IMR-90 (cell line): ENCODE results near the gene EBF3. TPM values are rescaled to one million over a fixed set of nuclear protein-coding genes. Genes with fewer than 3 reads are reported as not detected.

Source experiments
- ATAC-seq: fragments of 200-7000 bp; cut with Tn5 transposase; 2 replicates; pipeline ENCODE4 v1.9.1; 2020; ENCODE audit warnings: low read depth, mild to moderate bottlenecking, moderate library complexity
- BruUV-seq: library from RNA; stranded (reverse); fragments of 400-500 nt; replicated peaks from 2 replicates; lab custom pipeline; 2021; lab: Mats Ljungman, UMichigan
- CTCF ChIA-PET: fragments of 300-600 bp; formaldehyde crosslinking; extraction: SDS; loops from one replicate; lab custom pipeline; 2021; ENCODE audit warnings: antibody characterized with exemption; lab: Yijun Ruan, JAX
- POLR2A ChIA-PET: fragments of 300-600 bp; sonication (Branson Sonifier 250); formaldehyde crosslinking; loops from one replicate; lab custom pipeline; 2022; ENCODE audit warnings: antibody characterized with exemption; ENCODE audit not compliant: unreplicated experiment; lab: Charles Lee
- DNase-seq: peaks from one replicate; pipeline ENCODE4 v3.0.0; 2013
- H2AFZ ChIP-seq: replicated peaks from 2 replicates; pipeline ENCODE3; 2013; ENCODE audit warnings: low read length, mild to moderate bottlenecking; ENCODE audit not compliant: poor library complexity
- H2AK5ac ChIP-seq: 2 replicates; pipeline ENCODE4 v1.6.1; 2013; ENCODE audit warnings: low read depth, low read length, inconsistent platforms
- H2AK9ac ChIP-seq: replicated peaks from 2 replicates; pipeline ENCODE3; 2013; ENCODE audit warnings: mild to moderate bottlenecking, low read depth, low read length, moderate library complexity; ENCODE audit not compliant: poor library complexity
- H2BK120ac ChIP-seq: 2 replicates; pipeline ENCODE4 v1.6.1; 2013; ENCODE audit warnings: low read depth, low read length, inconsistent platforms
- H2BK15ac ChIP-seq: 3 replicates; pipeline ENCODE4 v1.6.1; 2013; ENCODE audit warnings: low read depth, low read length, inconsistent platforms
- H2BK20ac ChIP-seq: 2 replicates; pipeline ENCODE4 v1.6.1; 2013; ENCODE audit warnings: low read depth, mild to moderate bottlenecking, inconsistent platforms, low read length, moderate library complexity
- H2BK5ac ChIP-seq: 2 replicates; pipeline ENCODE4 v1.6.1; 2013; ENCODE audit warnings: mild to moderate bottlenecking, low read depth, low read length, inconsistent platforms; ENCODE audit not compliant: poor library complexity, severe bottlenecking
- H3K14ac ChIP-seq: replicated peaks from 2 replicates; pipeline ENCODE4 v1.6.1; 2013; ENCODE audit warnings: low read depth, low read length, inconsistent platforms
- H3K18ac ChIP-seq: 2 replicates; pipeline ENCODE4 v1.6.1; 2013; ENCODE audit warnings: low read depth, low read length, control low read depth
- H3K23ac ChIP-seq: 2 replicates; pipeline ENCODE4 v1.6.1; 2013; ENCODE audit warnings: low read depth, low read length, inconsistent platforms
- H3K27ac ChIP-seq: 2 replicates; pipeline ENCODE4 v1.5.1; 2013; ENCODE audit warnings: mild to moderate bottlenecking, control low read depth, low read length; ENCODE audit not compliant: insufficient read depth
- H3K27me3 ChIP-seq: 2 replicates; pipeline ENCODE4 v1.6.1; 2013; ENCODE audit warnings: low read length; ENCODE audit not compliant: control insufficient read depth, insufficient read depth
- H3K36me3 ChIP-seq: 2 replicates; pipeline ENCODE4 v1.6.1; 2013; ENCODE audit warnings: low read length, mixed read lengths; ENCODE audit not compliant: control insufficient read depth, insufficient read depth
- H3K4ac ChIP-seq: 2 replicates; pipeline ENCODE4 v1.6.1; 2013; ENCODE audit warnings: low read depth, low read length, inconsistent platforms
- H3K4me1 ChIP-seq: 2 replicates; pipeline ENCODE4 v1.6.1; 2013; ENCODE audit warnings: low read length, mixed read lengths; ENCODE audit not compliant: control insufficient read depth, insufficient read depth
- H3K4me2 ChIP-seq: 2 replicates; pipeline ENCODE4 v1.6.1; 2013; ENCODE audit warnings: low read depth, mild to moderate bottlenecking, control low read depth, low read length, moderate library complexity
- H3K4me3 ChIP-seq: 2 replicates; pipeline ENCODE4 v1.5.1; 2013; ENCODE audit warnings: low read depth, mild to moderate bottlenecking, control low read depth, low read length, moderate library complexity; ENCODE audit not compliant: insufficient read depth
- H3K56ac ChIP-seq: 2 replicates; pipeline ENCODE4 v1.6.1; 2013; ENCODE audit warnings: low read length, inconsistent platforms; ENCODE audit not compliant: insufficient read depth; ENCODE audit errors: extremely low read depth
- H3K79me1 ChIP-seq, 2 experiments: 2 replicates each; pipeline ENCODE4 v1.6.1; 2013; ENCODE audit warnings: low read length in 2 of 2, inconsistent platforms in 1 of 2, low read depth in 1 of 2
- H3K9ac ChIP-seq: 2 replicates; pipeline ENCODE4 v1.6.1; 2013; ENCODE audit warnings: low read depth, low read length, control low read depth
- H3K9me1 ChIP-seq: 2 replicates; pipeline ENCODE4 v1.6.1; 2013; ENCODE audit warnings: low read length, inconsistent platforms; ENCODE audit not compliant: insufficient read depth
- H3K9me3 ChIP-seq: 2 replicates; pipeline ENCODE4 v1.6.1; 2013; ENCODE audit warnings: low read length; ENCODE audit not compliant: control insufficient read depth, insufficient read depth
- H4K20me1 ChIP-seq: 2 replicates; pipeline ENCODE4 v1.6.1; 2013; ENCODE audit warnings: low read length, inconsistent platforms; ENCODE audit not compliant: insufficient read depth
- H4K5ac ChIP-seq: 2 replicates; pipeline ENCODE4 v1.6.1; 2013; ENCODE audit warnings: mild to moderate bottlenecking, low read depth, low read length, control low read depth
- H4K8ac ChIP-seq, 2 experiments: 2 replicates each; pipeline ENCODE4 v1.6.1; 2013; ENCODE audit warnings: low read depth in 2 of 2, low read length in 2 of 2, control low read depth in 1 of 2, inconsistent platforms in 1 of 2
- H4K91ac ChIP-seq: 2 replicates; pipeline ENCODE4 v1.6.1; 2013; ENCODE audit warnings: low read depth, low read length, inconsistent platforms; ENCODE audit not compliant: insufficient read depth
- BHLHE40 ChIP-seq: fragments of 150-350 bp; IDR thresholded peaks from 2 replicates; pipeline ENCODE4 v1.6.1; 2016; ENCODE audit warnings: mild to moderate bottlenecking, low read depth, low read length
- CEBPB ChIP-seq: IDR thresholded peaks from 2 replicates; pipeline ENCODE4 v1.6.1; 2012; ENCODE audit warnings: low read depth, low read length, improper control_type of control experiment
- CHD1 ChIP-seq: IDR thresholded peaks from 2 replicates; pipeline ENCODE4 v1.6.1; 2012; ENCODE audit warnings: low read depth, low read length, improper control_type of control experiment
- FOS ChIP-seq: fragments of 150-350 bp; IDR thresholded peaks from 2 replicates; pipeline ENCODE4 v1.6.1; 2016; ENCODE audit warnings: low read depth, low read length
- MAFK ChIP-seq: IDR thresholded peaks from 2 replicates; pipeline ENCODE4 v1.6.1; 2012; ENCODE audit warnings: low read depth, low read length, improper control_type of control experiment
- MAZ ChIP-seq: IDR thresholded peaks from 2 replicates; pipeline ENCODE4 v1.6.1; 2012; ENCODE audit warnings: low read depth, mild to moderate bottlenecking, low read length, improper control_type of control experiment, moderate library complexity, borderline replicate concordance
- MXI1 ChIP-seq: IDR thresholded peaks from 2 replicates; pipeline ENCODE4 v1.6.1; 2012; ENCODE audit warnings: low read depth, mild to moderate bottlenecking, low read length, moderate library complexity, borderline replicate concordance
- NFE2L2 ChIP-seq: fragments of 150-350 bp; IDR thresholded peaks from 2 replicates; pipeline ENCODE4 v1.6.1; 2016; ENCODE audit warnings: low read depth, mild to moderate bottlenecking, low read length
- POLR2A ChIP-seq: IDR thresholded peaks from 2 replicates; pipeline ENCODE4 v1.6.1; 2012; ENCODE audit warnings: mild to moderate bottlenecking, low read depth, low read length
- RAD21 ChIP-seq: IDR thresholded peaks from 2 replicates; pipeline ENCODE4 v1.6.1; 2012; ENCODE audit warnings: low read length, improper control_type of control experiment
- RFX5 ChIP-seq: IDR thresholded peaks from 2 replicates; pipeline ENCODE4 v1.8.0; 2012; ENCODE audit warnings: low read depth, mild to moderate bottlenecking, low read length, moderate library complexity
- SMC3 ChIP-seq: fragments of 150-350 bp; IDR thresholded peaks from 2 replicates; pipeline ENCODE4 v1.6.1; 2016; ENCODE audit warnings: low read depth, mild to moderate bottlenecking, antibody characterized with exemption, low read length, moderate library complexity
- WGBS, 2 experiments: methylation state at CpG; one replicate each; pipeline versions ENCODE4 v1.1.5 to v1.1.7; 2013; ENCODE audit warnings: missing lambda C conversion rate in 2 of 2; ENCODE audit not compliant: insufficient read length in 1 of 2; ENCODE audit errors: extremely low coverage in 2 of 2; 5-methylcytosine and 5-hydroxymethylcytosine counted together
- dilution Hi-C: fragments of 300-500 bp; cut with HindIII; formaldehyde crosslinking; loops from one replicate; pipeline ENCODE4 v1.14.3; 2018; ENCODE audit warnings: low sequenced_read_pairs; ENCODE audit not compliant: unreplicated experiment
- in situ Hi-C: fragments of 300-500 bp; cut with MboI; formaldehyde crosslinking; loops from 3 replicates; pipeline ENCODE4 v1.14.3; 2019; ENCODE audit warnings: low sequenced_read_pairs, inconsistent platforms, mixed read lengths
- intact Hi-C: fragments of 100-400 bp; cut with micrococcal nuclease; formaldehyde crosslinking; loops from 2 replicates; pipeline ENCODE4 v1.10.0; 2022
- polyA plus RNA-seq, 3 experiments: library from polyadenylated mRNA; depleted of rRNA; stranded (reverse); fragments of >200 nt; gene quantifications; 2 replicates each; pipeline ENCODE4 v1.2.3, GENCODE V29; 2012; ENCODE audit warnings: low replicate concordance in 1 of 3
- total RNA-seq: library from RNA; depleted of rRNA; stranded (reverse); fragments of >200 nt; gene quantifications from 2 replicates; pipeline ENCODE4 v1.2.3, GENCODE V29; 2012
- TF ChIP-seq, protein P1 (sequence below): conservative IDR thresholded peaks from 2 replicates; pipeline ENCODE4 v1.5.1; 2012; ENCODE audit warnings: mild to moderate bottlenecking, low read depth, low read length, improper control_type of control experiment
- TF ChIP-seq, protein P2 (sequence below): fragments of 150-350 bp; IDR thresholded peaks from 2 replicates; pipeline ENCODE4 v1.6.1; 2016; ENCODE audit warnings: low read depth, mild to moderate bottlenecking, low read length, moderate library complexity, borderline replicate concordance

EBF3 gene
- total and polyA plus RNA-seq, 2 of the 4 experiments (the other 2 are of a cell fraction) = 0.36 to 0.70 TPM

DNA sequence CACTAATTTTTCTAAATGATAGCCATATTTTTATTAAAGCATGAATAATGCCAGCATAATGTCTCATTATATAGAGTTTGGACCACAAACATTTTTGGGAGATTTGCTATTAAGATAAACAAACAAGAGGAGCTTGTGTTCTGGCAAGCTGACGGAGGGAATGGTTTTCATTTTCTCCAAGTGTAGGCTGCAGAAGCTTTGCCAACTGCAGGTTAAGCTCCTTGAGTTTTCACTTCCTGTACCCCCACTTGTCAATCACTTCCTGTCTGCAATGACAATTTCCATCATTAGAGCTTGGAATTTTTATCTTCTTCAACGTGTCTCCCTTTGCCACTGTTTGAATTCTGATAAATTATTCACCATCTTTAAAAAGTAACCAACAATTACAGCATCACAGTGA lies 13.4 kb downstream of the EBF3 start:
- no peak overlapping the region for H2BK5ac ChIP-seq
- peaks cover 2% of the 10 kb centered on the region; the same call in 1 of the 2 replicates for H3K4me1 ChIP-seq
- no peak overlapping the region for H2AK9ac ChIP-seq
- no peak overlapping the region for H3K9ac ChIP-seq
- H4K20me1 ChIP-seq = no peaks in the 10 kb centered on the region
- no peak overlapping the region for H2BK120ac ChIP-seq
- ATAC-seq (no peak), DNase-seq (peak; percentile 41)
- in situ Hi-C loops (no loop called here), dilution Hi-C loops (no loop called here), intact Hi-C loops (loop anchor here (10.0 kb wide), 1 partner anchor 626 kb away; no protein-coding TSS in a partner anchor)
- no peaks in the 10 kb centered on the region for H3K9me1 ChIP-seq
- 17% methylated on average over 1 of the region's 2 CpGs; no CpG with 5 or more reads in 1 of the 2 experiments for WGBS, 2 experiments
- no peak overlapping the region for H3K4me2 ChIP-seq
- no peak overlapping the region for H4K5ac ChIP-seq
- no peak overlapping the region for H2BK15ac ChIP-seq
- no peak overlapping the region for H3K4me3 ChIP-seq
- no peaks in the 10 kb centered on the region for H3K79me1 ChIP-seq
- no peak overlapping the region for H3K14ac ChIP-seq
- CTCF ChIA-PET = interaction anchor here (0.9 kb wide), 1 partner anchor 62 kb away, joined by 3 read pairs; no protein-coding TSS in a partner anchor
- H3K27me3 ChIP-seq = no peaks in the 10 kb centered on the region
- H3K4ac ChIP-seq = no peak overlapping the region
- H3K36me3 ChIP-seq = no peaks in the 10 kb centered on the region; the same call in 1 of the 2 replicates
- H2AK5ac ChIP-seq = no peak overlapping the region
- no peak overlapping the region for H2BK20ac ChIP-seq
- BruUV-seq = no TSS peak
- H3K9me3 ChIP-seq = no peaks in the 10 kb centered on the region
- H4K91ac ChIP-seq = no peak overlapping the region
- no peak overlapping the region for H3K27ac ChIP-seq
- no peak for TF ChIP-seq MAZ
- TF ChIP-seq NFE2L2 = no peak
- no peak for TF ChIP-seq RAD21
- TF ChIP-seq POLR2A = no peak
- no peak for TF ChIP-seq MAFK
- TF ChIP-seq SMC3 = no peak
- TF ChIP-seq BHLHE40 = no peak
- no peak for TF ChIP-seq FOS
- TF ChIP-seq RFX5 = no peak
- TF ChIP-seq, protein P1, sequence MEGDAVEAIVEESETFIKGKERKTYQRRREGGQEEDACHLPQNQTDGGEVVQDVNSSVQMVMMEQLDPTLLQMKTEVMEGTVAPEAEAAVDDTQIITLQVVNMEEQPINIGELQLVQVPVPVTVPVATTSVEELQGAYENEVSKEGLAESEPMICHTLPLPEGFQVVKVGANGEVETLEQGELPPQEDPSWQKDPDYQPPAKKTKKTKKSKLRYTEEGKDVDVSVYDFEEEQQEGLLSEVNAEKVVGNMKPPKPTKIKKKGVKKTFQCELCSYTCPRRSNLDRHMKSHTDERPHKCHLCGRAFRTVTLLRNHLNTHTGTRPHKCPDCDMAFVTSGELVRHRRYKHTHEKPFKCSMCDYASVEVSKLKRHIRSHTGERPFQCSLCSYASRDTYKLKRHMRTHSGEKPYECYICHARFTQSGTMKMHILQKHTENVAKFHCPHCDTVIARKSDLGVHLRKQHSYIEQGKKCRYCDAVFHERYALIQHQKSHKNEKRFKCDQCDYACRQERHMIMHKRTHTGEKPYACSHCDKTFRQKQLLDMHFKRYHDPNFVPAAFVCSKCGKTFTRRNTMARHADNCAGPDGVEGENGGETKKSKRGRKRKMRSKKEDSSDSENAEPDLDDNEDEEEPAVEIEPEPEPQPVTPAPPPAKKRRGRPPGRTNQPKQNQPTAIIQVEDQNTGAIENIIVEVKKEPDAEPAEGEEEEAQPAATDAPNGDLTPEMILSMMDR = no peak
- TF ChIP-seq CHD1 = no peak
- TF ChIP-seq, protein P2, sequence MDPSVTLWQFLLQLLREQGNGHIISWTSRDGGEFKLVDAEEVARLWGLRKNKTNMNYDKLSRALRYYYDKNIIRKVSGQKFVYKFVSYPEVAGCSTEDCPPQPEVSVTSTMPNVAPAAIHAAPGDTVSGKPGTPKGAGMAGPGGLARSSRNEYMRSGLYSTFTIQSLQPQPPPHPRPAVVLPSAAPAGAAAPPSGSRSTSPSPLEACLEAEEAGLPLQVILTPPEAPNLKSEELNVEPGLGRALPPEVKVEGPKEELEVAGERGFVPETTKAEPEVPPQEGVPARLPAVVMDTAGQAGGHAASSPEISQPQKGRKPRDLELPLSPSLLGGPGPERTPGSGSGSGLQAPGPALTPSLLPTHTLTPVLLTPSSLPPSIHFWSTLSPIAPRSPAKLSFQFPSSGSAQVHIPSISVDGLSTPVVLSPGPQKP = no peak
- no peak for TF ChIP-seq MXI1
- no peak for TF ChIP-seq CEBPB
- H4K8ac ChIP-seq = no peak overlapping the region
- no peak overlapping the region for H3K18ac ChIP-seq
- H3K23ac ChIP-seq = no peak overlapping the region
- H3K56ac ChIP-seq = no peak overlapping the region
- POLR2A ChIA-PET = interaction anchor here (0.5 to 0.6 kb wide), 2 partner anchors 127 to 159 kb away, joined by 4 to 7 read pairs; no protein-coding TSS in a partner anchor
- no peak overlapping the region for H2AFZ ChIP-seq
